Measurements from ENCODE around the gene ARHGAP8. TPM values are rescaled to one million over a fixed set of nuclear protein-coding genes. Genes with fewer than 3 reads are reported as not detected.

Gene ARHGAP8
- total and polyA plus RNA-seq, 2 donors (not counting 3 experiments of a cell fraction or from before 2014, with no cell fraction given), result not detected

- Histone ChIP-seq H3K9me1 (replicated peaks; ENCODE audit: control insufficient read depth, extremely low read depth, insufficient read depth, low read length) (no peaks in the 10 kb centered on the region), H4K20me1 (replicated peaks; ENCODE audit: control insufficient read depth, extremely low read depth, insufficient read depth, low read length) (no peaks in the 10 kb centered on the region), H3K4me2 (ENCODE audit: insufficient read depth, low read length) (no peak overlapping the region), H3K4me3 (replicated peaks in 1 of 3; ENCODE audit: insufficient read depth in 1 of 3, low read depth in 1 of 3, low read length in 3 of 3) (no peak overlapping the region), H3K27ac (ENCODE audit: insufficient read depth, low read depth, low read length) (no peak overlapping the region), H2AFZ (ENCODE audit: low read depth, low read length) (no peak overlapping the region), H3K4me1 (ENCODE audit: control insufficient read depth, extremely low read depth, insufficient read depth, low read length) (peaks cover 6% of the 10 kb centered on the region), H3K36me3 (ENCODE audit: control insufficient read depth in 2 of 2, extremely low read depth in 1 of 2, insufficient read depth in 2 of 2, low read length in 2 of 2) (no peaks in the 10 kb centered on the region), H3K9ac (replicated peaks; ENCODE audit: extremely low read depth, insufficient read depth, low read length) (no peak overlapping the region), H3K79me2 (ENCODE audit: control insufficient read depth, insufficient read depth, low read length) (no peaks in the 10 kb centered on the region), H3K9me3 (replicated peaks; ENCODE audit: control insufficient read depth, insufficient read depth, low read length) (no peaks in the 10 kb centered on the region), H3K27me3 (ENCODE audit: control insufficient read depth in 2 of 2, insufficient read depth in 2 of 2, low read length in 2 of 2) (peaks cover 6 to 11% of the 10 kb centered on the region in 2 experiments)
- POLR2A ChIA-PET, result no interaction called here
- dilution Hi-C loops (cut with MboI; ENCODE audit: extremely low pct_ligation_motif_present, low sequenced_read_pairs), result no loop called here
- no TSS peak for BruUV-seq (replicated peaks)
- CTCF ChIA-PET, result no interaction called here
- no peak for DNase-seq (ENCODE audit: low read depth, low spot score)
- no peak for FAIRE-seq
- TF ChIP-seq FOS (IDR thresholded peaks at IDR 0.05; ENCODE audit: borderline replicate concordance, insufficient read depth, low read length) (no peak), EZH2 (IDR thresholded peaks at IDR 0.05; ENCODE audit: borderline replicate concordance, low read depth, low read length, severe bottlenecking) (no peak), MYC (IDR thresholded peaks at IDR 0.05; ENCODE audit: low read depth, low read length) (no peak), JUN (IDR thresholded peaks at IDR 0.05; ENCODE audit: borderline replicate concordance, insufficient read depth, insufficient read length, low read depth) (no peak), POLR2A (IDR thresholded peaks at IDR 0.05; ENCODE audit: low read depth, low read length) (no peak)
- TF ChIP-seq, protein P1, sequence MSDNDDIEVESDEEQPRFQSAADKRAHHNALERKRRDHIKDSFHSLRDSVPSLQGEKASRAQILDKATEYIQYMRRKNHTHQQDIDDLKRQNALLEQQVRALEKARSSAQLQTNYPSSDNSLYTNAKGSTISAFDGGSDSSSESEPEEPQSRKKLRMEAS (IDR thresholded peaks at IDR 0.05; ENCODE audit: insufficient read depth, insufficient read length), result no peak
- intact Hi-C loops (cut with micrococcal nuclease), result no loop called here
Measured at GRCh38 chr22:44706488-44706887, 45.9 kb upstream of the ARHGAP8 start.

- intact Hi-C loops (cut with micrococcal nuclease), result no loop called here
Measured at GRCh38 chr22:44707178-44707577, 45.2 kb upstream of the ARHGAP8 start.

More at GRCh38 chr22:44707178-44707577, 45.2 kb upstream of the ARHGAP8 start:
- H3K27me3 ChIP-seq (ENCODE audit: control insufficient read depth in 2 of 2, insufficient read depth in 2 of 2, low read length in 2 of 2), result peaks cover 6 to 11% of the 10 kb centered on the region in 2 experiments
- H3K4me1 ChIP-seq (ENCODE audit: control insufficient read depth, extremely low read depth, insufficient read depth, low read length), result peaks cover 3% of the 10 kb centered on the region
- no peak for TF ChIP-seq JUN (IDR thresholded peaks at IDR 0.05; ENCODE audit: borderline replicate concordance, insufficient read depth, insufficient read length, low read depth)
- no peak for TF ChIP-seq EZH2 (IDR thresholded peaks at IDR 0.05; ENCODE audit: borderline replicate concordance, low read depth, low read length, severe bottlenecking)
- TF ChIP-seq MYC (IDR thresholded peaks at IDR 0.05; ENCODE audit: low read depth, low read length), result no peak
- TF ChIP-seq GATA2 (IDR thresholded peaks at IDR 0.05; ENCODE audit: insufficient read depth, insufficient read length, low read depth, low read length), result no peak
- TF ChIP-seq, protein P1 (IDR thresholded peaks at IDR 0.05; ENCODE audit: insufficient read depth, insufficient read length), result no peak
- TF ChIP-seq CTCF (IDR thresholded peaks at IDR 0.05; ENCODE audit: extremely low read depth in 1 of 2, insufficient read depth in 1 of 2, low read depth in 1 of 2, low read length in 2 of 2), result no peak
- no peak for TF ChIP-seq POLR2AphosphoS5 (IDR thresholded peaks at IDR 0.05; ENCODE audit: insufficient read depth, low read depth, low read length)
- TF ChIP-seq FOS (IDR thresholded peaks at IDR 0.05; ENCODE audit: borderline replicate concordance, insufficient read depth, low read length), result no peak
- no peak for TF ChIP-seq POLR2A (IDR thresholded peaks at IDR 0.05; ENCODE audit: low read depth, low read length)
- no peak overlapping the region for H2AFZ ChIP-seq (ENCODE audit: low read depth, low read length)
- FAIRE-seq (no peak), DNase-seq (ENCODE audit: low read depth, low spot score) (no peak)
- no TSS peak for BruUV-seq (replicated peaks)
- no peaks in the 10 kb centered on the region for H3K9me3 ChIP-seq (replicated peaks; ENCODE audit: control insufficient read depth, insufficient read depth, low read length)
- no peak overlapping the region for H3K9ac ChIP-seq (replicated peaks; ENCODE audit: extremely low read depth, insufficient read depth, low read length)
- no peak overlapping the region for H3K4me3 ChIP-seq (replicated peaks in 1 of 3; ENCODE audit: insufficient read depth in 1 of 3, low read depth in 1 of 3, low read length in 3 of 3)
- H3K9me1 ChIP-seq (replicated peaks; ENCODE audit: control insufficient read depth, extremely low read depth, insufficient read depth, low read length), result no peaks in the 10 kb centered on the region
- H3K36me3 ChIP-seq (ENCODE audit: control insufficient read depth in 2 of 2, extremely low read depth in 1 of 2, insufficient read depth in 2 of 2, low read length in 2 of 2), result no peaks in the 10 kb centered on the region
- CTCF ChIA-PET, result no interaction called here
- no peaks in the 10 kb centered on the region for H4K20me1 ChIP-seq (replicated peaks; ENCODE audit: control insufficient read depth, extremely low read depth, insufficient read depth, low read length)
- no peak overlapping the region for H3K4me2 ChIP-seq (ENCODE audit: insufficient read depth, low read length)
- no peaks in the 10 kb centered on the region for H3K79me2 ChIP-seq (ENCODE audit: control insufficient read depth, insufficient read depth, low read length)
- dilution Hi-C loops (cut with MboI; ENCODE audit: extremely low pct_ligation_motif_present, low sequenced_read_pairs), result no loop called here
- no peak overlapping the region for H3K27ac ChIP-seq (ENCODE audit: insufficient read depth, low read depth, low read length)
- POLR2A ChIA-PET, result no interaction called here
